ENCODE results near the gene C1QL1. TPM values are rescaled to one million over a fixed set of nuclear protein-coding genes. Genes with fewer than 3 reads are reported as not detected.

Gene C1QL1
- total RNA-seq, 1 donor from 2014 or later: 37.0 TPM

- H3K4me1 Mint-ChIP-seq (ENCODE audit: low read depth): no peaks in the 10 kb centered on the region
- peak; percentile 58 for DNase-seq (ENCODE audit: low spot score, unreplicated experiment)
Measured at GRCh38 chr17:44911133-44912001, 56.7 kb downstream of the C1QL1 start.

GRCh38 chr17:44910231-44911106, 57.6 kb downstream of the C1QL1 start:
- peaks cover 57% of the 10 kb centered on the region for H3K27me3 Mint-ChIP-seq
- H3K4me1 Mint-ChIP-seq (ENCODE audit: low read depth): no peaks in the 10 kb centered on the region
- H3K36me3 Mint-ChIP-seq (ENCODE audit: insufficient read depth): no peaks in the 10 kb centered on the region
- no peaks in the 10 kb centered on the region for H3K9me3 Mint-ChIP-seq (ENCODE audit: low read depth)
- no peak for DNase-seq (ENCODE audit: low spot score, unreplicated experiment)
- no peak for TF ChIP-seq CTCF (IDR thresholded peaks at IDR 0.05; ENCODE audit: unreplicated experiment)
- no peak overlapping the region for H3K27ac Mint-ChIP-seq
- no peak overlapping the region for H3K4me3 Mint-ChIP-seq (ENCODE audit: low read depth)

More at GRCh38 chr17:44911133-44912001, 56.7 kb downstream of the C1QL1 start:
- H3K36me3 Mint-ChIP-seq (ENCODE audit: insufficient read depth): no peaks in the 10 kb centered on the region
- no peaks in the 10 kb centered on the region for H3K9me3 Mint-ChIP-seq (ENCODE audit: low read depth)
- H3K27me3 Mint-ChIP-seq: peaks cover 54% of the 10 kb centered on the region
- TF ChIP-seq CTCF (IDR thresholded peaks at IDR 0.05; ENCODE audit: unreplicated experiment): peak; percentile 71
- H3K27ac Mint-ChIP-seq: no peak overlapping the region
- peak overlapping the region; percentile 50 for H3K4me3 Mint-ChIP-seq (ENCODE audit: low read depth)

Small RNAs within 50 kb of the gene (microRNA-seq; reads per million reads assigned to microRNA genes)
- 3.6 reads per million for gene MIR6783 (ENCODE audit: borderline number of aligned reads, unreplicated experiment)

Other genes starting within 250 kb of the C1QL1 start
- gene ADAM11, start 209.3 kb downstream of the C1QL1 start, total RNA-seq: 1.4 and 2.4 TPM in 2 replicates
- 75.2 and 76.5 TPM in 2 replicates for gene GJC1, start 138.0 kb downstream of the C1QL1 start, total RNA-seq
- gene HIGD1B, start 120.4 kb downstream of the C1QL1 start, total RNA-seq: not detected in 2 replicates
- gene EFTUD2, start 68.9 kb downstream of the C1QL1 start, total RNA-seq: 127 and 133 TPM in 2 replicates
- not detected in 2 replicates for gene GFAP, start 52.8 kb downstream of the C1QL1 start, total RNA-seq
- 27.7 and 32.2 TPM in 2 replicates for gene KIF18B, start 20.5 kb downstream of the C1QL1 start, total RNA-seq
- 65.0 and 68.1 TPM in 2 replicates for gene DCAKD, start 83.3 kb upstream of the C1QL1 start, total RNA-seq
- gene NMT1, start 93.0 kb upstream of the C1QL1 start, total RNA-seq: 97.4 and 98.7 TPM in 2 replicates
- 23.4 and 26.7 TPM in 2 replicates for gene PLCD3, start 164.2 kb upstream of the C1QL1 start, total RNA-seq
- gene ACBD4, start 167.4 kb upstream of the C1QL1 start, total RNA-seq: 14.1 and 15.7 TPM in 2 replicates
- 32.9 and 33.3 TPM in 2 replicates for gene HEXIM1, start 180.2 kb upstream of the C1QL1 start, total RNA-seq
- gene HEXIM2, start 193.6 kb upstream of the C1QL1 start, total RNA-seq: 9.3 and 11.9 TPM in 2 replicates